PFSK-1 (cell line): ENCODE measurements around the gene BNIP5.

Source experiments
- POLR2AphosphoS5 ChIP-seq: IDR thresholded peaks from 2 replicates; pipeline ENCODE4 v1.6.1; 2012; ENCODE audit warnings: low read depth, mild to moderate bottlenecking, control low read depth, low read length, moderate library complexity
- SIN3A ChIP-seq: IDR thresholded peaks from 2 replicates; pipeline ENCODE4 v1.6.1; 2012; ENCODE audit warnings: mild to moderate bottlenecking, low read length, moderate library complexity, borderline replicate concordance; ENCODE audit not compliant: insufficient read depth
- TAF1 ChIP-seq: IDR thresholded peaks from 2 replicates; pipeline ENCODE4 v1.6.1; 2012; ENCODE audit warnings: low read length, control low read depth, borderline replicate concordance; ENCODE audit not compliant: insufficient read depth

- TF ChIP-seq SIN3A (no peak), POLR2AphosphoS5 (no peak), TAF1 (no peak)
These were observed 46.9 kb upstream of the BNIP5 start for GRCh38 chr6:36383606-36384005.
